GM12878 (cell line): ENCODE data around the gene IQGAP1. TPM values are rescaled to one million over a fixed set of nuclear protein-coding genes. Genes with fewer than 3 reads are reported as not detected.

ENCODE experiments used
- ATAC-seq: fragments of 200-7000 bp; cut with Tn5 transposase; 3 replicates; pipeline ENCODE4 v1.9.1; 2020; ENCODE audit warnings: mild to moderate bottlenecking, moderate library complexity
- BruUV-seq: library from RNA; stranded (reverse); fragments of 400-500 nt; replicated peaks from 2 replicates; lab custom pipeline; 2021; lab: Mats Ljungman, UMichigan
- CTCF ChIA-PET: fragments of 300-600 bp; sonication (Branson Sonifier 250); formaldehyde crosslinking; extraction: SDS; loops from one replicate; lab custom pipeline; 2021; ENCODE audit warnings: inconsistent platforms; lab: Yijun Ruan, JAX
- POLR2A ChIA-PET: fragments of 350-600 bp; formaldehyde crosslinking; extraction: SDS; loops from one replicate; lab custom pipeline; 2021; ENCODE audit warnings: inconsistent platforms; lab: Charles Lee
- RAD21 ChIA-PET: fragments of 300-600 bp; sonication (Branson Sonifier 250); formaldehyde crosslinking; loops from one replicate; lab custom pipeline; 2023; ENCODE audit warnings: antibody characterized with exemption; ENCODE audit not compliant: unreplicated experiment; lab: Charles Lee
- SMC1A ChIA-PET: fragments of 300-600 bp; sonication (Branson Sonifier 250); formaldehyde crosslinking; loops from one replicate; lab custom pipeline; 2023; ENCODE audit not compliant: unreplicated experiment, uncharacterized antibody; lab: Charles Lee
- DNase-seq: peaks from one replicate; pipeline ENCODE4 v3.0.0-alpha.2; 2011; ENCODE audit warnings: low read depth, low spot score
- FAIRE-seq: peaks from 3 replicates; lab custom pipeline; 2011; peaks lifted over from hg19 to GRCh38; lab: Jason Lieb, UNC
- H2AFZ ChIP-seq: 2 replicates; pipeline ENCODE4 v1.6.0; 2011; ENCODE audit warnings: low read depth, low read length, control low read depth; ENCODE audit not compliant: control insufficient read depth
- H3K27ac ChIP-seq: 2 replicates; pipeline ENCODE4 v1.5.1; 2011; ENCODE audit warnings: control low read depth; ENCODE audit not compliant: control insufficient read depth, insufficient read depth
- H3K27me3 ChIP-seq, 2 experiments: replicated peaks in 1 of 2; 2 replicates each; pipeline versions ENCODE4 v1.6.0 to v1.6.1; 2011; ENCODE audit warnings: low read length in 1 of 2; ENCODE audit not compliant: control insufficient read depth in 2 of 2, insufficient read depth in 2 of 2
- H3K36me3 ChIP-seq, 2 experiments: 2 replicates each; pipeline ENCODE4 v1.5.1; 2011; ENCODE audit warnings: low read length in 1 of 2; ENCODE audit not compliant: control insufficient read depth in 2 of 2, insufficient read depth in 2 of 2
- H3K4me1 ChIP-seq: 2 replicates; pipeline ENCODE4 v1.6.1; 2011; ENCODE audit warnings: mild to moderate bottlenecking, low read length, moderate library complexity, mixed read lengths; ENCODE audit not compliant: control insufficient read depth, insufficient read depth
- H3K4me2 ChIP-seq: 2 replicates; pipeline ENCODE4 v1.6.0; 2011; ENCODE audit warnings: control low read depth; ENCODE audit not compliant: control insufficient read depth, insufficient read depth
- H3K4me3 ChIP-seq: fragments of 200-600 bp; sonication (generic); 2 replicates; pipeline ENCODE4 v1.5.1; 2016
- H3K79me2 ChIP-seq: 2 replicates; pipeline ENCODE4 v1.6.0; 2011; ENCODE audit warnings: low read length; ENCODE audit not compliant: control insufficient read depth, insufficient read depth
- H3K9ac ChIP-seq: 2 replicates; pipeline ENCODE4 v1.8.0; 2011; ENCODE audit warnings: low read length, control low read depth, mixed read lengths; ENCODE audit not compliant: control insufficient read depth, insufficient read depth
- H3K9me3 ChIP-seq: replicated peaks from 3 replicates; pipeline ENCODE4 v1.5.1; 2011; ENCODE audit warnings: mild to moderate bottlenecking, low read length; ENCODE audit not compliant: control insufficient read depth, insufficient read depth
- H4K20me1 ChIP-seq: 2 replicates; pipeline ENCODE4 v1.6.0; 2011; ENCODE audit not compliant: control insufficient read depth, insufficient read depth
- CHD1 ChIP-seq: IDR thresholded peaks from 2 replicates; pipeline ENCODE4 v1.6.1; 2012; ENCODE audit warnings: low read depth, low read length, improper control_type of control experiment
- EED ChIP-seq: sonication (generic); IDR thresholded peaks from 2 replicates; pipeline ENCODE4 v1.6.1; 2016; ENCODE audit warnings: antibody characterized with exemption, low read depth
- HCFC1 ChIP-seq: fragments of 150-350 bp; IDR thresholded peaks from 2 replicates; pipeline ENCODE4 v1.6.1; 2014; ENCODE audit warnings: low read length
- IKZF1 ChIP-seq: fragments of 450-650 bp; conservative IDR thresholded peaks from 2 replicates; pipeline ENCODE4 v1.6.1; 2017; ENCODE audit warnings: antibody characterized with exemption, mild to moderate bottlenecking
- NFIC ChIP-seq: IDR thresholded peaks from 2 replicates; pipeline ENCODE4 v1.6.1; 2012; ENCODE audit warnings: low read depth, mild to moderate bottlenecking, inconsistent platforms, low read length, moderate library complexity
- NFXL1 ChIP-seq: fragments of 450-650 bp; IDR thresholded peaks from 2 replicates; pipeline ENCODE4 v1.6.1; 2017; ENCODE audit warnings: antibody characterized with exemption, mild to moderate bottlenecking, borderline replicate concordance
- SMAD1 ChIP-seq: fragments of 450-650 bp; IDR thresholded peaks from 2 replicates; pipeline ENCODE4 v1.6.1; 2018; ENCODE audit warnings: mild to moderate bottlenecking, low read depth; ENCODE audit not compliant: partially characterized antibody
- WGBS: methylation state at CpG from one replicate; pipeline ENCODE4 v1.1.6; 2016; ENCODE audit warnings: low lambda C conversion rate; ENCODE audit not compliant: insufficient replicate concordance, insufficient coverage; ENCODE audit errors: missing lambda C conversion rate; 5-methylcytosine and 5-hydroxymethylcytosine counted together
- in situ Hi-C: fragments of 300-500 bp; cut with MboI; formaldehyde crosslinking; loops from 9 replicates; pipeline ENCODE4 v1.14.3; 2018; ENCODE audit warnings: mixed read lengths
- intact Hi-C: fragments of 100-400 bp; cut with micrococcal nuclease; formaldehyde crosslinking; loops from one replicate; pipeline ENCODE4 v1.14.2; 2022; ENCODE audit not compliant: unreplicated experiment
- polyA plus RNA-seq, 11 experiments: library from polyadenylated mRNA; depleted of rRNA in 4 of 11; unstranded in 6 of 11; stranded (reverse) in 5 of 11; fragments of >200 nt; fragmentation: Nextera tagmentation in 4 of 11; fragmentation: Illumina TruSeq in 1 of 11; extraction: Ambion mirVana in 4 of 11; extraction: Trizol in 1 of 11; gene quantifications; 1 replicate in 1 of 11; 2 replicates in 10 of 11; pipeline versions ENCODE4 v1.2.1 to v1.2.3, GENCODE V29; 2011 to 2016; ENCODE audit warnings: inconsistent platforms in 2 of 11, missing spikeins in 2 of 11, low read depth in 1 of 11
- total RNA-seq, 4 experiments: library from RNA; depleted of rRNA in 3 of 4; stranded (reverse); fragments of >200 nt in 3 of 4; fragmentation: Illumina TruSeq in 1 of 4; extraction: Trizol in 1 of 4; gene quantifications; 2 replicates each; pipeline versions ENCODE4 v1.2.1 to v1.2.3, GENCODE V29; 2013 to 2021
- TF ChIP-seq, protein P1 (sequence below): fragments of 450-650 bp; IDR thresholded peaks from 2 replicates; pipeline ENCODE4 v1.6.1; 2017; ENCODE audit warnings: mild to moderate bottlenecking
- TF ChIP-seq, protein P2 (sequence below): fragments of 450-650 bp; IDR thresholded peaks from 2 replicates; pipeline ENCODE4 v1.6.1; 2017; ENCODE audit warnings: mild to moderate bottlenecking, moderate library complexity
- TF ChIP-seq, protein P3 (sequence below), 3 experiments: IDR thresholded peaks in 2 of 3; conservative IDR thresholded peaks in 1 of 3; 2 replicates each; pipeline ENCODE4 v1.5.1; 2011; ENCODE audit warnings: low read depth in 3 of 3, low read length in 3 of 3, mild to moderate bottlenecking in 3 of 3, control low read depth in 2 of 3, moderate library complexity in 2 of 3, inconsistent platforms in 1 of 3, mixed read lengths in 1 of 3; ENCODE audit not compliant: control insufficient read depth in 2 of 3, insufficient read depth in 1 of 3; ENCODE audit errors: extremely low read depth in 1 of 3
- TF ChIP-seq, protein P4 (sequence below): fragments of 450-650 bp; IDR thresholded peaks from 2 replicates; pipeline ENCODE4 v1.6.1; 2018; ENCODE audit warnings: borderline replicate concordance, mild to moderate bottlenecking; ENCODE audit not compliant: partially characterized antibody
- TF ChIP-seq, protein P5 (sequence below): IDR thresholded peaks from 2 replicates; pipeline ENCODE4 v1.6.1; 2011; ENCODE audit warnings: borderline replicate concordance, low read depth, mild to moderate bottlenecking, moderate library complexity, mixed read lengths, low read length; ENCODE audit not compliant: insufficient read depth; ENCODE audit errors: extremely low read length

Gene IQGAP1
- total and polyA plus RNA-seq, 10 of the 15 experiments (the other 5 are each of a cell fraction or from before 2014, with no cell fraction given) = 65.2 to 250 (median 112) TPM

DNA sequence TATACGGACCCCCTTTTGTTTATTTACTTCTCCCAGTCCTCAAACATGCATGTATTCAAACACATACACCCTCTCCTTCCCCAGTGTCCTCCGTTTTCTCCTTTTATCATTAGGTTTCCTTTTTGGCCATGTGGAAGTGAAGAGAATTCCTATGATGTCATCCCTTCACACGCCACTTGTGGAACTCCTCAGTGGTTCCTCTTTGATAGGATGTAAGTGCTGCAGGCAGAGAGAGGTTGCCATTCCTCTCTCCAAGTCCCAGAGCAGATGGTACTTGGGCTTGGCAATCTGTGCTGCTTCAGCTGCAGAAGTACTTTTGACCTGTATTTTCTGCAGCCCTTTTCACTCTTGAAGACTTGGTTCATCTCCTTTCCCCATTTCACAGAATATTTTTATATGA is 108.7 kb downstream of the IQGAP1 start:
- Histone ChIP-seq H3K4me3 (no peak overlapping the region), H3K36me3 (peaks cover 9 to 26% of the 10 kb centered on the region in 2 experiments; a peak in 3 of 4 replicates), H2AFZ (no peak overlapping the region), H3K4me2 (no peak overlapping the region), H3K27me3 (no peaks in the 10 kb centered on the region), H3K9me3 (no peaks in the 10 kb centered on the region), H3K9ac (no peak overlapping the region), H3K79me2 (no peaks in the 10 kb centered on the region), H3K27ac (no peak overlapping the region), H3K4me1 (no peaks in the 10 kb centered on the region), H4K20me1 (no peaks in the 10 kb centered on the region)
- DNase-seq (no peak), ATAC-seq (no peak), FAIRE-seq (no peak)
- in situ Hi-C loops (no loop called here), intact Hi-C loops (loop anchor here (10.0 kb wide), 1 partner anchor 388 kb away; the partner anchor contains the start of gene FES)
- no TSS peak for BruUV-seq
- ChIA-PET RAD21 (no interaction called here), SMC1A (interaction anchor here (0.6 kb wide), 1 partner anchor 13 kb away, joined by 3 read pairs; no protein-coding TSS in a partner anchor), POLR2A (no interaction called here), CTCF (interaction anchor here (1.0 kb wide), 1 partner anchor 24 kb away, joined by 3 read pairs; no protein-coding TSS in a partner anchor)
- WGBS = 95% methylated on average over 3 of the region's 3 CpGs
- TF ChIP-seq IKZF1 = no peak
- TF ChIP-seq, protein P1, sequence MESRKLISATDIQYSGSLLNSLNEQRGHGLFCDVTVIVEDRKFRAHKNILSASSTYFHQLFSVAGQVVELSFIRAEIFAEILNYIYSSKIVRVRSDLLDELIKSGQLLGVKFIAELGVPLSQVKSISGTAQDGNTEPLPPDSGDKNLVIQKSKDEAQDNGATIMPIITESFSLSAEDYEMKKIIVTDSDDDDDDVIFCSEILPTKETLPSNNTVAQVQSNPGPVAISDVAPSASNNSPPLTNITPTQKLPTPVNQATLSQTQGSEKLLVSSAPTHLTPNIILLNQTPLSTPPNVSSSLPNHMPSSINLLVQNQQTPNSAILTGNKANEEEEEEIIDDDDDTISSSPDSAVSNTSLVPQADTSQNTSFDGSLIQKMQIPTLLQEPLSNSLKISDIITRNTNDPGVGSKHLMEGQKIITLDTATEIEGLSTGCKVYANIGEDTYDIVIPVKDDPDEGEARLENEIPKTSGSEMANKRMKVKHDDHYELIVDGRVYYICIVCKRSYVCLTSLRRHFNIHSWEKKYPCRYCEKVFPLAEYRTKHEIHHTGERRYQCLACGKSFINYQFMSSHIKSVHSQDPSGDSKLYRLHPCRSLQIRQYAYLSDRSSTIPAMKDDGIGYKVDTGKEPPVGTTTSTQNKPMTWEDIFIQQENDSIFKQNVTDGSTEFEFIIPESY = no peak
- TF ChIP-seq NFXL1 = no peak
- TF ChIP-seq CHD1 = no peak
- TF ChIP-seq, protein P2, sequence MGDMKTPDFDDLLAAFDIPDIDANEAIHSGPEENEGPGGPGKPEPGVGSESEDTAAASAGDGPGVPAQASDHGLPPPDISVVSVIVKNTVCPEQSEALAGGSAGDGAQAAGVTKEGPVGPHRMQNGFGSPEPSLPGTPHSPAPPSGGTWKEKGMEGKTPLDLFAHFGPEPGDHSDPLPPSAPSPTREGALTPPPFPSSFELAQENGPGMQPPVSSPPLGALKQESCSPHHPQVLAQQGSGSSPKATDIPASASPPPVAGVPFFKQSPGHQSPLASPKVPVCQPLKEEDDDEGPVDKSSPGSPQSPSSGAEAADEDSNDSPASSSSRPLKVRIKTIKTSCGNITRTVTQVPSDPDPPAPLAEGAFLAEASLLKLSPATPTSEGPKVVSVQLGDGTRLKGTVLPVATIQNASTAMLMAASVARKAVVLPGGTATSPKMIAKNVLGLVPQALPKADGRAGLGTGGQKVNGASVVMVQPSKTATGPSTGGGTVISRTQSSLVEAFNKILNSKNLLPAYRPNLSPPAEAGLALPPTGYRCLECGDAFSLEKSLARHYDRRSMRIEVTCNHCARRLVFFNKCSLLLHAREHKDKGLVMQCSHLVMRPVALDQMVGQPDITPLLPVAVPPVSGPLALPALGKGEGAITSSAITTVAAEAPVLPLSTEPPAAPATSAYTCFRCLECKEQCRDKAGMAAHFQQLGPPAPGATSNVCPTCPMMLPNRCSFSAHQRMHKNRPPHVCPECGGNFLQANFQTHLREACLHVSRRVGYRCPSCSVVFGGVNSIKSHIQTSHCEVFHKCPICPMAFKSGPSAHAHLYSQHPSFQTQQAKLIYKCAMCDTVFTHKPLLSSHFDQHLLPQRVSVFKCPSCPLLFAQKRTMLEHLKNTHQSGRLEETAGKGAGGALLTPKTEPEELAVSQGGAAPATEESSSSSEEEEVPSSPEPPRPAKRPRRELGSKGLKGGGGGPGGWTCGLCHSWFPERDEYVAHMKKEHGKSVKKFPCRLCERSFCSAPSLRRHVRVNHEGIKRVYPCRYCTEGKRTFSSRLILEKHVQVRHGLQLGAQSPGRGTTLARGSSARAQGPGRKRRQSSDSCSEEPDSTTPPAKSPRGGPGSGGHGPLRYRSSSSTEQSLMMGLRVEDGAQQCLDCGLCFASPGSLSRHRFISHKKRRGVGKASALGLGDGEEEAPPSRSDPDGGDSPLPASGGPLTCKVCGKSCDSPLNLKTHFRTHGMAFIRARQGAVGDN = no peak
- no peak for TF ChIP-seq HCFC1
- no peak for TF ChIP-seq NFIC
- TF ChIP-seq, protein P3, sequence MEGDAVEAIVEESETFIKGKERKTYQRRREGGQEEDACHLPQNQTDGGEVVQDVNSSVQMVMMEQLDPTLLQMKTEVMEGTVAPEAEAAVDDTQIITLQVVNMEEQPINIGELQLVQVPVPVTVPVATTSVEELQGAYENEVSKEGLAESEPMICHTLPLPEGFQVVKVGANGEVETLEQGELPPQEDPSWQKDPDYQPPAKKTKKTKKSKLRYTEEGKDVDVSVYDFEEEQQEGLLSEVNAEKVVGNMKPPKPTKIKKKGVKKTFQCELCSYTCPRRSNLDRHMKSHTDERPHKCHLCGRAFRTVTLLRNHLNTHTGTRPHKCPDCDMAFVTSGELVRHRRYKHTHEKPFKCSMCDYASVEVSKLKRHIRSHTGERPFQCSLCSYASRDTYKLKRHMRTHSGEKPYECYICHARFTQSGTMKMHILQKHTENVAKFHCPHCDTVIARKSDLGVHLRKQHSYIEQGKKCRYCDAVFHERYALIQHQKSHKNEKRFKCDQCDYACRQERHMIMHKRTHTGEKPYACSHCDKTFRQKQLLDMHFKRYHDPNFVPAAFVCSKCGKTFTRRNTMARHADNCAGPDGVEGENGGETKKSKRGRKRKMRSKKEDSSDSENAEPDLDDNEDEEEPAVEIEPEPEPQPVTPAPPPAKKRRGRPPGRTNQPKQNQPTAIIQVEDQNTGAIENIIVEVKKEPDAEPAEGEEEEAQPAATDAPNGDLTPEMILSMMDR (IDR thresholded peaks at IDR 0.05 in 2 of 3, conservative IDR thresholded peaks at IDR 0.05 in 1 of 3; ENCODE audit: control insufficient read depth in 2 of 3, extremely low read depth in 1 of 3, insufficient read depth in 1 of 3, low read depth in 3 of 3, low read length in 3 of 3) = no peak
- no peak for TF ChIP-seq EED
- TF ChIP-seq, protein P4, sequence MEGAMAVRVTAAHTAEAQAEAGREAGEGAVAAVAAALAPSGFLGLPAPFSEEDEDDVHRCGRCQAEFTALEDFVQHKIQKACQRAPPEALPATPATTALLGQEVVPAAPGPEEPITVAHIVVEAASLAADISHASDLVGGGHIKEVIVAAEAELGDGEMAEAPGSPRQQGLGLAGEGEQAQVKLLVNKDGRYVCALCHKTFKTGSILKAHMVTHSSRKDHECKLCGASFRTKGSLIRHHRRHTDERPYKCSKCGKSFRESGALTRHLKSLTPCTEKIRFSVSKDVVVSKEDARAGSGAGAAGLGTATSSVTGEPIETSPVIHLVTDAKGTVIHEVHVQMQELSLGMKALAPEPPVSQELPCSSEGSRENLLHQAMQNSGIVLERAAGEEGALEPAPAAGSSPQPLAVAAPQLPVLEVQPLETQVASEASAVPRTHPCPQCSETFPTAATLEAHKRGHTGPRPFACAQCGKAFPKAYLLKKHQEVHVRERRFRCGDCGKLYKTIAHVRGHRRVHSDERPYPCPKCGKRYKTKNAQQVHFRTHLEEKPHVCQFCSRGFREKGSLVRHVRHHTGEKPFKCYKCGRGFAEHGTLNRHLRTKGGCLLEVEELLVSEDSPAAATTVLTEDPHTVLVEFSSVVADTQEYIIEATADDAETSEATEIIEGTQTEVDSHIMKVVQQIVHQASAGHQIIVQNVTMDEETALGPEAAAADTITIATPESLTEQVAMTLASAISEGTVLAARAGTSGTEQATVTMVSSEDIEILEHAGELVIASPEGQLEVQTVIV = no peak
- TF ChIP-seq, protein P5, sequence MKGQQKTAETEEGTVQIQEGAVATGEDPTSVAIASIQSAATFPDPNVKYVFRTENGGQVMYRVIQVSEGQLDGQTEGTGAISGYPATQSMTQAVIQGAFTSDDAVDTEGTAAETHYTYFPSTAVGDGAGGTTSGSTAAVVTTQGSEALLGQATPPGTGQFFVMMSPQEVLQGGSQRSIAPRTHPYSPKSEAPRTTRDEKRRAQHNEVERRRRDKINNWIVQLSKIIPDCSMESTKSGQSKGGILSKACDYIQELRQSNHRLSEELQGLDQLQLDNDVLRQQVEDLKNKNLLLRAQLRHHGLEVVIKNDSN = no peak
- TF ChIP-seq SMAD1 = no peak
